NT2/D1 (cell line): Measurements from ENCODE around the gene FILIP1L.

Experiments used
- DNase-seq: peaks from one replicate; pipeline ENCODE4 v3.0.0-alpha.2; 2011; ENCODE audit warnings: low read depth, low spot score
- H3K27me3 ChIP-seq: 2 replicates; pipeline ENCODE4 v1.6.0; 2011; ENCODE audit warnings: mild to moderate bottlenecking; ENCODE audit not compliant: insufficient read length, insufficient read depth
- H3K36me3 ChIP-seq: 2 replicates; pipeline ENCODE4 v1.6.1; 2011; ENCODE audit warnings: mild to moderate bottlenecking, low read length, mixed read lengths; ENCODE audit not compliant: insufficient read depth, insufficient read length
- H3K4me1 ChIP-seq: 2 replicates; pipeline ENCODE4 v1.5.1; 2011; ENCODE audit not compliant: insufficient read depth, insufficient read length
- H3K4me3 ChIP-seq: 2 replicates; pipeline ENCODE4 v1.5.1; 2011; ENCODE audit warnings: low read depth; ENCODE audit not compliant: insufficient read length
- H3K9ac ChIP-seq: 2 replicates; pipeline ENCODE4 v1.6.0; 2011; ENCODE audit warnings: low read depth; ENCODE audit not compliant: insufficient read length
- H3K9me3 ChIP-seq: 2 replicates; pipeline ENCODE4 v1.5.1; 2011; ENCODE audit warnings: mild to moderate bottlenecking, low read length; ENCODE audit not compliant: insufficient read depth
- SUZ12 ChIP-seq: IDR thresholded peaks from 2 replicates; pipeline ENCODE4 v1.6.1; 2011; ENCODE audit not compliant: insufficient read length, insufficient read depth; ENCODE audit errors: extremely low read depth
- YY1 ChIP-seq: IDR thresholded peaks from 2 replicates; pipeline ENCODE4 v1.6.1; 2011; ENCODE audit not compliant: insufficient read length, insufficient read depth
- ZNF274 ChIP-seq: IDR thresholded peaks from 2 replicates; pipeline ENCODE4 v1.6.1; 2011; ENCODE audit warnings: mild to moderate bottlenecking, low read depth, low read length

Gene FILIP1L

GRCh38 chr3:99901200-99901926, 212.9 kb downstream of the FILIP1L start:
- no peaks in the 10 kb centered on the region for H3K27me3 ChIP-seq
- H3K36me3 ChIP-seq = no peaks in the 10 kb centered on the region
- no peak overlapping the region for H3K9ac ChIP-seq
- TF ChIP-seq SUZ12 = no peak
- no peak for TF ChIP-seq YY1
- TF ChIP-seq ZNF274 = no peak
- no peak overlapping the region for H3K4me3 ChIP-seq
- no peak for DNase-seq
- no peaks in the 10 kb centered on the region for H3K9me3 ChIP-seq
- no peaks in the 10 kb centered on the region for H3K4me1 ChIP-seq

GRCh38 chr3:99900248-99900647, 214.1 kb downstream of the FILIP1L start:
- Histone ChIP-seq H3K9ac (no peak overlapping the region), H3K4me3 (no peak overlapping the region), H3K36me3 (no peaks in the 10 kb centered on the region), H3K27me3 (no peaks in the 10 kb centered on the region), H3K9me3 (no peaks in the 10 kb centered on the region), H3K4me1 (no peaks in the 10 kb centered on the region)
- TF ChIP-seq SUZ12 (no peak), ZNF274 (no peak), YY1 (no peak)
- DNase-seq = no peak

GRCh38 chr3:99899603-99900002, 214.7 kb downstream of the FILIP1L start:
- Histone ChIP-seq H3K9ac (no peak overlapping the region), H3K27me3 (no peaks in the 10 kb centered on the region), H3K36me3 (no peaks in the 10 kb centered on the region), H3K9me3 (no peaks in the 10 kb centered on the region), H3K4me1 (no peaks in the 10 kb centered on the region), H3K4me3 (no peak overlapping the region)
- TF ChIP-seq ZNF274 = no peak
- TF ChIP-seq YY1 = no peak
- no peak for TF ChIP-seq SUZ12
- no peak for DNase-seq

GRCh38 chr3:99896482-99896881, 217.8 kb downstream of the FILIP1L start:
- no peaks in the 10 kb centered on the region for H3K27me3 ChIP-seq
- no peak overlapping the region for H3K9ac ChIP-seq
- no peak overlapping the region for H3K4me3 ChIP-seq
- DNase-seq = no peak
- no peak for TF ChIP-seq SUZ12
- no peak for TF ChIP-seq YY1
- TF ChIP-seq ZNF274 = no peak
- no peaks in the 10 kb centered on the region for H3K9me3 ChIP-seq
- H3K4me1 ChIP-seq = no peaks in the 10 kb centered on the region
- no peaks in the 10 kb centered on the region for H3K36me3 ChIP-seq

- DNase-seq = no peak
- H3K4me3 ChIP-seq = no peak overlapping the region
- H3K4me1 ChIP-seq = no peaks in the 10 kb centered on the region
- no peaks in the 10 kb centered on the region for H3K36me3 ChIP-seq
- H3K27me3 ChIP-seq = no peaks in the 10 kb centered on the region
- no peak overlapping the region for H3K9ac ChIP-seq
- no peaks in the 10 kb centered on the region for H3K9me3 ChIP-seq
- TF ChIP-seq ZNF274 = no peak
Measured at GRCh38 chr3:99895703-99896441, 218.4 kb downstream of the FILIP1L start.

- TF ChIP-seq SUZ12 (no peak), YY1 (no peak), ZNF274 (no peak)
- no peak overlapping the region for H3K9ac ChIP-seq
- DNase-seq = no peak
- H3K4me1 ChIP-seq = no peaks in the 10 kb centered on the region
- H3K36me3 ChIP-seq = no peaks in the 10 kb centered on the region
- no peaks in the 10 kb centered on the region for H3K9me3 ChIP-seq
- H3K27me3 ChIP-seq = no peaks in the 10 kb centered on the region
- H3K4me3 ChIP-seq = no peak overlapping the region
Measured at GRCh38 chr3:99895131-99895696, 219.1 kb downstream of the FILIP1L start.

GRCh38 chr3:99892332-99892731, 222.0 kb downstream of the FILIP1L start:
- no peaks in the 10 kb centered on the region for H3K9me3 ChIP-seq
- no peak for DNase-seq
- H3K9ac ChIP-seq = no peak overlapping the region
- TF ChIP-seq SUZ12 = no peak
- TF ChIP-seq YY1 = no peak
- no peak for TF ChIP-seq ZNF274
- no peaks in the 10 kb centered on the region for H3K27me3 ChIP-seq
- H3K4me1 ChIP-seq = no peaks in the 10 kb centered on the region
- no peak overlapping the region for H3K4me3 ChIP-seq
- H3K36me3 ChIP-seq = no peaks in the 10 kb centered on the region
